Stimulated activated naive CD8-positive, alpha-beta T cell treated with anti-CD3 and anti-CD28 coated beads, Interleukin-15, Interleukin-2, amounts not matched to agents 100 ng/mL and 50 ng/mL, for 24 hours (primary cell): ENCODE measurements around the gene VAMP7.
"Not testable (repeated sequence)": the region's sequence is repeated elsewhere in the genome, so short reads cannot be mapped to it uniquely, and the experiment has no call there.

ENCODE experiments used
- H3K27ac Mint-ChIP-seq: one replicate; pipeline ENCODE4 v1.8.0; 2021; ENCODE audit warnings: mild to moderate bottlenecking, mixed read lengths
- H3K27me3 Mint-ChIP-seq: one replicate; pipeline ENCODE4 v1.8.0; 2021; ENCODE audit warnings: mixed read lengths
- H3K36me3 Mint-ChIP-seq: one replicate; pipeline ENCODE4 v1.8.0; 2021; ENCODE audit warnings: low read depth, mixed read lengths
- H3K4me1 Mint-ChIP-seq: one replicate; pipeline ENCODE4 v1.8.0; 2021; ENCODE audit warnings: low read depth, mixed read lengths
- H3K4me3 Mint-ChIP-seq: one replicate; pipeline ENCODE4 v1.8.0; 2021; ENCODE audit warnings: mild to moderate bottlenecking, mixed read lengths
- H3K9me3 Mint-ChIP-seq: one replicate; pipeline ENCODE4 v1.8.0; 2021; ENCODE audit warnings: mixed read lengths

The VAMP7 gene

DNA sequence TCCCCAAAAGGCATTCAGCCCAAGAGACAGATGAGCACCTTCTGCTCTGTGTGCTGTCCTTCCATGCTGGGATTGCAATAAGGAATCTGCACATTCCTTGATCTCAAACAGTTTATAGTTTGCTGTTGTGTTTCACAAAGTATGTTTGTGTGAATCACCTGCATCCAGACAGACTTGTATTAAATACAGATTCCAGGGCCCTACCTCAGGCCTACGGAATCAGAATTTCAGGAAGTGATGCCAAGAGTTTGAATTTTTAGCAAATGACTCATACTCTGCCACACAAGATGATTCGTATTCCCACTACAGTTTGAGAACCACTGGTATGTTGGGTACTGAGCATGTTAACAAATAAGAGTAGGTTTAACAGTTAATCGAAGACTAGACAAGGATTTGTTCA lies 7.0 kb downstream of the VAMP7 start:
- H3K27me3 Mint-ChIP-seq: no peaks in the 10 kb centered on the region
- no peak overlapping the region for H3K27ac Mint-ChIP-seq
- peaks cover 14% of the 10 kb centered on the region for H3K36me3 Mint-ChIP-seq
- H3K9me3 Mint-ChIP-seq: no peaks in the 10 kb centered on the region
- H3K4me3 Mint-ChIP-seq: no peak overlapping the region
- H3K4me1 Mint-ChIP-seq: peaks cover 25% of the 10 kb centered on the region

DNA sequence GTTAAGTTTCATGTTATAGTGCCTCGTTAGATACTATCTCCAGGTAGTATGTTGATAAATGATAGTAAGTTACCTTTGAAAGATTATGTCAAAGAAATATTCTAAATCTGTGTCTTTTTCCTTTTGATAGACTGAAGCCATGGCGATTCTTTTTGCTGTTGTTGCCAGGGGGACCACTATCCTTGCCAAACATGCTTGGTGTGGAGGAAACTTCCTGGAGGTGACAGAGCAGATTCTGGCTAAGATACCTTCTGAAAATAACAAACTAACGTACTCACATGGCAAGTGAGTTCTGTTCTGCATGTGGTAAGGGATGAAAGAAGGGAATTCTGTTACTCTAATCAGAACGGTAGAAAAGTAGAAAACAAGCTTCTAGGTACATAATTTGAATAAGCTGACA lies 8.2 kb downstream of the VAMP7 start:
- Mint-ChIP-seq H3K36me3 (peaks cover 26% of the 10 kb centered on the region), H3K4me1 (peaks cover 31% of the 10 kb centered on the region), H3K27ac (no peak overlapping the region), H3K27me3 (no peaks in the 10 kb centered on the region), H3K9me3 (no peaks in the 10 kb centered on the region), H3K4me3 (no peak overlapping the region)

DNA sequence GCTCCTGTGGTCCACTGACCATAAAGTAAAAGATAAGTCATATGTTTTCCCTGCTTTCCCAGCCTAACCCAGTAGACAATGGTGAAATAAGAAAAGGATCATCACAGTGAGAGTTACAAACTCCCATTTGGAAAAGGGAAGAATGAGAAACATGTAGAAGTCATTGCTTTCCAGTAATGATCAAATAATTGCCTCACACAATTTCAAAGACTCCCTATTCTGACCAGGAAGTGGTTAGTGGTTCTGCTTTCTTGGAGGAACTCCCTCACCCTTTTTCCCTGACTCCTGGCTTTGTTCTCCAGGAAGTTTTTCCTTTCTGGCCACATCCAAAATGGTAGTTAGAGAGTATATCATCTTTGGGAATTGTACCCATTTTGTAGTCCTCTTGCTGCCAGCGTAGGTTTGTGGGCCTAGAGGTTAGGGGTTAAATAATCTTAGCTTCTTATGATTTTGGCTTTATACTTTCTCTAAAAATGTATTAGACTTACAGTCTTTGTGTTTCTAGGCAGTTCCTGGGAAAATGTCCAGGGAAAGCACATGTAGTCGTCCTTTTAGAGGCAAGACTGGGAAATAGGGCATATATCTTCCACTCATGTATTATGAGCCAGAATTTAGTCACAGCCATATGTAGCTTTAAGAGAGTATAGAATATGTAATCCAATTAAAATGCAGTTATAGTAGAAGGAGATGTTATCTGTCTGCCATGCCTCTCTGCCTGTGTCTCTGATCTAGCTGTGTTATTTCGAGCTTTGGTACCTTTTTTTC lies 10.5 kb downstream of the VAMP7 start:
- Mint-ChIP-seq H3K27me3 (no peaks in the 10 kb centered on the region), H3K36me3 (peaks cover 33% of the 10 kb centered on the region), H3K4me1 (peaks cover 24% of the 10 kb centered on the region), H3K9me3 (no peaks in the 10 kb centered on the region), H3K27ac (no peak overlapping the region), H3K4me3 (no peak overlapping the region)

DNA sequence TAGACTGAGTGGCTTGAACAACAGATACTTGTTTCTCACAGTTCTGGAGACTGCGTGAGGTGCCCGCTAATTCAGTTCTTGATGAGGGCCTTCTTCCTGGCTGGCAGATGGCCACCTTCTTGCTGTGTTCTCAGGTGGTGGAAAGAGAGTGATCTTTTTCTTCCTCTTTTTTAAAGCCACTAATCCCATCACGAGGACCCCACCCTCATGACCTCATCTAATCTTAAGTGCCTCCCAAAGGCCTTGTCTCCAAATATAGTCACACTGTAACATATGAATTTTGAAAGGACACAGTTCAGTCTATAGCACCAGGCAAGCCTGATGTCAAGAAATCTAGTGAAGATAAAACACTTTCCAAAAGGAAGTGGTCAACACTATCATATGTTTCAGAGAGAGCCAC lies 12.4 kb downstream of the VAMP7 start:
- Mint-ChIP-seq H3K4me1 (peaks cover 9% of the 10 kb centered on the region), H3K4me3 (no peak overlapping the region), H3K27me3 (no peaks in the 10 kb centered on the region), H3K27ac (no peak overlapping the region), H3K36me3 (peaks cover 42% of the 10 kb centered on the region), H3K9me3 (no peaks in the 10 kb centered on the region)

DNA sequence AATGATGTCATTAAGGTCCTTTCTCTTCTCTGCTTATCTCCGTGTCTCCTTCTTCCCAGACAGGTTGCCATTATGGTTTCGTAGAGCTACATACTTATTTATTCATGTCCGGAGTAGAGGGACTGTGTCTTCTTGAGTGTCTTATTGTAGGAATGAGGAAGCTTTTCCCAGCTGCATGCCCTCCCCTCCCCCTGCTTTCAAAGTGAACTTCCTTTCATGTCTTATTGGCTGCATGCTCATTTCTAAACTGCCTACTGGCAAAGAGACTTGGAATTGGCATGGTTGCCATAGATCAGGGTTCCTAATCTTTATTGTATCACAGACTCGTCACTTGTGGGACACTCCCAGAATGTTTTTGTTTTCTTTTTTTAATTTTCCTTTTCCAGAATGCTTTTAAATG lies 15.4 kb downstream of the VAMP7 start:
- Mint-ChIP-seq H3K36me3 (peaks cover 57% of the 10 kb centered on the region), H3K27ac (no peak overlapping the region), H3K4me1 (peaks cover 9% of the 10 kb centered on the region), H3K9me3 (no peaks in the 10 kb centered on the region), H3K4me3 (no peak overlapping the region), H3K27me3 (no peaks in the 10 kb centered on the region)

DNA sequence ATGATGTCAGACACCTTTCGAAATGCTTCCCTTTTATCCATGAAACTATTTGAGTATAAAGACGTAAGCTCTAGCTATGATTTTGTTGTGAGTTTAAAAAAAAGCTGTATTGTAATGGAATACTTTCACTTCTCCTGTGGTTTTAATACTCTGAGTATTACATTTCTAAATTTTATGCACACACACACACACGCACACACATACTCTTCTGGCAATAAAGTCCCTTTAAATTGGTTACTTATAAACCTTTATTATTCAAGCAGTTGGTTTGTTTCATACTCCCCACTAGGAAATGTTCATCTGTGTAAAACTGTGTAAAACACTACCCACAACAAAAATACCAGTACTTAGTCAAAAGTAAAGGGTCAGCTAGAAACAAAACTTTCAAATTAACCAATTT lies 18.2 kb downstream of the VAMP7 start:
- H3K36me3 Mint-ChIP-seq: peaks cover 49% of the 10 kb centered on the region
- no peaks in the 10 kb centered on the region for H3K27me3 Mint-ChIP-seq
- no peak overlapping the region for H3K4me3 Mint-ChIP-seq
- H3K27ac Mint-ChIP-seq: no peak overlapping the region
- H3K4me1 Mint-ChIP-seq: no peaks in the 10 kb centered on the region
- no peaks in the 10 kb centered on the region for H3K9me3 Mint-ChIP-seq

DNA sequence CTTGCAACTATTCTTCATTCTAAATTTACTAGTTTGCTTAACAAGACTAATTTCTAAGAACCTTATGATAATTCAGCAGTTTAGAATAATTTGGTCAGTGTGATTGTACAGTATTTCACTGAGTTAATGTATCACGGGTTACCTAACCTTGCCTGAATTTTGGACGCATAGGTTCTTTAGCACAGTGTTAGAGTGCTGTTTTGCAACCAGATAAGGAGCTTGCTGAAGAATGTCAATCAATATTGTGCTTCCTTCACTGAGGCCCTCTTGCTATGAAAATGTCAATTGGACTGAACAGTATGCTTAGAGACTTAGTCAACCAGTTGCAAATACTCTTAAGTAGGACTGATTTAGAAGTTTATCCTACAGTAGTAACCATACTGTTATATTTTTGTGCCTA lies 19.6 kb downstream of the VAMP7 start:
- H3K9me3 Mint-ChIP-seq: no peaks in the 10 kb centered on the region
- H3K4me1 Mint-ChIP-seq: no peaks in the 10 kb centered on the region
- H3K36me3 Mint-ChIP-seq: peaks cover 53% of the 10 kb centered on the region

DNA sequence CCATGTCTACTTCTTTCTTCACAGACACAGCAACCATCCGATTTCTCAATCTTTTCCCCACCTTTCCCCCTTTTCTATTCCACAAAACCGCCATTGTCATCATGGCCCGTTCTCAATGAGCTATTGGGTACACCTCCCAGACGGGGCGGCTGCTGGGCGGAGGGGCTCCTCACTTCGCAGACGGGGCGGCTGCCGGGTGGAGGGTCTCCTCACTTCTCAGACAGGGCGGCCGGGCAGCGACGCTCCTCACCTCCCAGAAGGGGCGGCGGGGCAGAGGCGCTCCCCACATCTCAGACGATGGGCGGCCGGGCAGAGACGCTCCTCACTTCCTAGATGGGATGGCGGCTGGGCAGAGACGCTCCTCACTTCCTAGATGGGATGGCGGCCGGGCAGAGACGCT lies 26.5 kb downstream of the VAMP7 start:
- peaks cover 60% of the 10 kb centered on the region for H3K36me3 Mint-ChIP-seq
- H3K4me1 Mint-ChIP-seq, H3K27me3 Mint-ChIP-seq, H3K27ac Mint-ChIP-seq, H3K4me3 Mint-ChIP-seq, H3K9me3 Mint-ChIP-seq: not testable (repeated sequence)

More for the DNA sequence above, 19.6 kb downstream of the VAMP7 start:
- no peak overlapping the region for H3K4me3 Mint-ChIP-seq
- no peak overlapping the region for H3K27ac Mint-ChIP-seq
- no peaks in the 10 kb centered on the region for H3K27me3 Mint-ChIP-seq

DNA sequence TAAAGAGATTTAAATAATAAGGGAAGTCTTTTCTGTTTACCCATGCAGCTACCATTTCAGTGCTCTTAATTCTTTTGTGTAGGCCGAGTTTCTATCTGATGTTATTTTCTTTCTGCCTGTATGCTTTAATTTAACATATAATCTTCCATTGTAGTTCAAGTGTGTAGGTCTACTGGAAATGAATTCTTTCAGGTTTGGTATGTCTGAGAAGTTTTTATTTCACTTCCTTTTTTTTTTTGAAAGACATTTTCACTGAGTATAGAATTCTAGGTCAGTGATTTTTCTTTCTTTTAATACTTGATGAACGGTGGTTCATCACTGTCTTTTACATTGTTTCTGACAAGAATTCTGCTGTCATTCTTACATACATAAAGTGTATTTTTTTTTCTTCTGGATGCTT lies 42.1 kb downstream of the VAMP7 start:
- Mint-ChIP-seq H3K27me3 (no peaks in the 10 kb centered on the region), H3K4me1 (no peaks in the 10 kb centered on the region), H3K9me3 (peaks cover 4% of the 10 kb centered on the region), H3K4me3 (no peak overlapping the region), H3K27ac (no peak overlapping the region), H3K36me3 (peaks cover 75% of the 10 kb centered on the region)

DNA sequence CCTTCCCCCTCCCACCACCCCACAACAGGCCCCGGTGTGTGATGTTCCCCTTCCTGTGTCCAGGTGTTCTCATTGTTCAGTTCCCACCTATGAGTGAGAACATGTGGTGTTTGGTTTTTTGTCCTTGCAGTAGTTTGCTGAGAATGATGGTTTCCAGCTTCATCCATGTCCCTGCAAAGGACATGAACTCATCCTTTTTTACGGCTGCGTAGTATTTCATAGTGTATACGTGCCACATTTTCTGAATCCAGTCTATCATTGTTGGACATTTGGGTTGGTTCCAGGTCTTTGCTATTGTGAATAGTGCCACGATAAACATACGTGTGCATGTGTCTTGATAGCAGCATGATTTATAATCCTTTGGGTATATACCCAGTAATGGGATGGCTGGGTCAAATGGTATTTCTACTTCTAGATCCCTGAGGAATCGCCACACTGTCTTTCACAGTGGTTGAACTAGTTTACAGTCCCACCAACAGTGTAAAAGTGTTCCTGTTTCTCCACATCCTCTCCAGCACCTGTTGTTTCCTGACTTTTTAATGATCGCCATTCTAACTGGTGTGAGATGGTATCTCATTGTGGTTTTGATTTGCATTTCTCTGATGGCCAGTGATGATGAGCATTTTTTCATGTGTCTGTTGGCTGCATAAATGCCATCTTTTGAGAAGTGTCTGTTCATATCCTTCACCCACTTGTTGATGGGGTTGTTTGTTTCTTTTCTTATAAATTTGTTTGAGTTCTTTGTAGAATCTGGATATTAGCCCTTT lies 49.9 kb downstream of the VAMP7 start:
- H3K27me3 Mint-ChIP-seq, H3K4me1 Mint-ChIP-seq, H3K27ac Mint-ChIP-seq, H3K4me3 Mint-ChIP-seq: not testable (repeated sequence)
- peaks cover 24% of the 10 kb centered on the region for H3K9me3 Mint-ChIP-seq
- peaks cover 58% of the 10 kb centered on the region for H3K36me3 Mint-ChIP-seq

DNA sequence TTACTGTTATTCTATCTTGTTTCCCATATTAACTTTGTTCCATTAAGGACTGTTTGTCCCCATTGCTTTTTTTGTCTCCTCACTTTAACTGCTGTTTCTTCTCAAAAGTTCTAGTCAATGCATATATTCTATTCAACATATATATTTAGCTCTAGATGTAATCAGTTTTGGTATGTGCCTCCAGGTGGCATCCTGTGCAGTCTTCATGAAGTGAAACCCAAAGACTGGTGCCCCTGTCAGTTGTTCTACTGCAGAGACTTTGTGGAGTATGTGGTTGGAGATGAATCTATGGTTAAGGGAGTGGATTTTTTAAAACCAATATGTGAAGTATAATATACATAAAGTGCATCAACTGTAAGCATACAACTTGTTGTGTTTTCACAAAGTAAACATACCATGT lies 57.0 kb downstream of the VAMP7 start:
- Mint-ChIP-seq H3K36me3 (peaks cover 27% of the 10 kb centered on the region), H3K9me3 (peaks cover 7% of the 10 kb centered on the region), H3K27ac (no peak overlapping the region), H3K27me3 (no peaks in the 10 kb centered on the region), H3K4me3 (no peak overlapping the region), H3K4me1 (no peaks in the 10 kb centered on the region)

DNA sequence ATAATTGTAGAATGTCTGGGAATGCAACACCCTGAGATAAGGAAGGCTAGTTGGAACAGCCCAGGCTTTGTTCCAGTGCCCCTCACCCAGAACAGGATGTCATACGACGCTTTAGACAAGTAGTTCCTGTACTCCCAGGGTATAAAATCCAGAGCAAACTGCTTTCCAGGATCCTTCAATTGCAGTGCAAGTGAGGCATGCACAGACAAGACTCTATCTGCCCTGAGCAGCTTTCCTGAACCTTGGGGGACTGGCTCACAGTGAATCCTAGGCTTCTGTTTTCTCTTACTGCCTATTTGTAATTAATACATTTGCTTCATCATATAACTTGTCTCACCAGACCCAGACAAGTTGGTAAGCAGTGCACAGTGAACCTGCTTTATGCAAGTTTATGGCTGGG lies 68.0 kb downstream of the VAMP7 start:
- Mint-ChIP-seq H3K9me3 (no peaks in the 10 kb centered on the region), H3K27ac (no peak overlapping the region), H3K4me3 (no peak overlapping the region), H3K4me1 (no peaks in the 10 kb centered on the region), H3K27me3 (no peaks in the 10 kb centered on the region), H3K36me3 (peaks cover 4% of the 10 kb centered on the region)

DNA sequence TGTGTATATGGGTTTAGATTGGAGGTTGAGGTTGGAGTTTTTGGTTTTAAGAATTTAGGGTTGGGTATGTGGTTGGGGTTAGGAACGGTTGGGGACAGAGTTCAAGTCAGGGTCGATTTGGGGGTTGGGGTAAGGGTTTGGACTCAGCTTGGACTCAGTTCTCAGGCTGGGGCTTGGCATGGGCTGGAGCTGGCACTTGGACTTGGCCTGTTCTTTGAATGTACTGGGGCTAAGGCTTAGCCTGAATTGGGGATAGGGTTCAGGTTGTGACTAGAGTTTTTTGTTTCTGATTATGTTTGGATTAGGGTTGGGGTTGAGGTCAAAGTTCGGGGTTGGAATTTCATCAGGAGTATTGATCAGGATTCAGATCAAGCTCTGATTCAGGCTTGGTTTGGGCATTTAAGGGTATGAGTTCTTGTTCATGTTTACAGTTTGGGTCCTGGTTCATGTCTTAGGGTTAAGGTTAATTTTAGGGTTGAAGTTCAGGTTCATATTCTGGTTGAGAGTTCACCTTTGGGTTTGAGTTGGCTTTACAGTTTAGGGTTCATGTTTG lies 70.2 kb downstream of the VAMP7 start:
- no peaks in the 10 kb centered on the region for H3K4me1 Mint-ChIP-seq
- no peaks in the 10 kb centered on the region for H3K27me3 Mint-ChIP-seq
- no peak overlapping the region for H3K4me3 Mint-ChIP-seq
- no peak overlapping the region for H3K27ac Mint-ChIP-seq
- H3K9me3 Mint-ChIP-seq: no peaks in the 10 kb centered on the region
- H3K36me3 Mint-ChIP-seq: peaks cover 3% of the 10 kb centered on the region

DNA sequence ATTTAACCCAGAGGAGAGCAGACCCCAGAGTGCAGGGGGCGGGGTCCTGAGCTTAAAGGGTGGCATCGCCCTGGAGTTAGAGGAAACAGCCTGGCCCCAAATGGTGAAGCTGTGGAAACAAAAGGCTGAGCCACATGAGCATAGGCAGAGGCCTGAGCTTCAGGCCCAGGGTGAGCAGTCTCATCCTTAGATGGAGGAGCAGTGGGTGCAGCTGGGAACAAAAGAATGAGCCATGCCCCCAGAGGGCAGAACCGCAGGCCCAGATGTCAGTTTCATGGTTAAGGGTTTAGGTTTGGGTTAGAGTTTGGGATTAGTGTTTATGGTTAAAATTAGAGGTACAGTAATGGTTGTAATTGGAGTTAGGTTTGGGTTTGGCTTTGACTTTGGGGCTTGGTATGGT lies 71.9 kb downstream of the VAMP7 start:
- no peaks in the 10 kb centered on the region for H3K4me1 Mint-ChIP-seq
- H3K4me3 Mint-ChIP-seq: no peak overlapping the region
- H3K36me3 Mint-ChIP-seq: peaks cover 3% of the 10 kb centered on the region
- H3K27me3 Mint-ChIP-seq: no peaks in the 10 kb centered on the region
- no peaks in the 10 kb centered on the region for H3K9me3 Mint-ChIP-seq
- no peak overlapping the region for H3K27ac Mint-ChIP-seq

DNA sequence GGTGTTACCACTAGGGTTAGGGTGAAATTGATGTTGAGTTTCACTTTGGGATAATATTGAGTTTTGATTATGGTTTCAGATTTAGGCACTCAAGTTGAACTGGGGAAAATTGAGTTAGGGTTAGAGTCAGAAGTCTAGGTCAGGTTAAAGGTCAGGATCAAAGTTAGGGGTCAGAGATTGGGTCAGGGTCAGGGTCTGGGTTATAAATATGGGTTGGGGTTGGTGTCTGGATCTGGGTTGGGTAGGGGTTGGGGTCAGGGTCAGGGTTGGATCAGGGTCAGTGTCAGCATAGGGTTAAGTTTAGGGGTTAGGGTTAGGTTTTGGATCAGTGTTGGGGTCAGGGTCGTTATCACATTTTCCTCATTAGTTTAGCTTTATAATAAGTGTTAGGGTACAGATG lies 73.6 kb downstream of the VAMP7 start:
- Mint-ChIP-seq H3K4me1 (no peaks in the 10 kb centered on the region), H3K27me3 (no peaks in the 10 kb centered on the region), H3K4me3 (no peak overlapping the region), H3K36me3 (peaks cover 3% of the 10 kb centered on the region), H3K27ac (no peak overlapping the region), H3K9me3 (no peaks in the 10 kb centered on the region)
